HepG2 (cell line): ENCODE data around the gene MYL9. TPM values are rescaled to one million over a fixed set of nuclear protein-coding genes. Genes with fewer than 3 reads are reported as not detected.
A peak's percentile ranks its signal among the peaks of the same experiment; 100 is the strongest.

ENCODE experiments used
- ADNP ChIP-seq: sonication (generic); formaldehyde crosslinking; IDR thresholded peaks from 2 replicates; pipeline ENCODE4 v1.4.0; 2020; ENCODE audit warnings: missing genetic modification reagents
- ARNT2 ChIP-seq: sonication (generic); formaldehyde crosslinking; IDR thresholded peaks from 2 replicates; pipeline ENCODE4 v1.8.0; 2022; ENCODE audit warnings: mild to moderate bottlenecking, low read depth, missing genetic modification reagents, moderate library complexity
- FOSL2 ChIP-seq: sonication (generic); formaldehyde crosslinking; IDR thresholded peaks from 2 replicates; pipeline ENCODE4 v1.4.0; 2020; ENCODE audit warnings: missing genetic modification reagents
- HMGXB4 ChIP-seq, 2 experiments: sonication (generic) in 1 of 2; formaldehyde crosslinking in 1 of 2; IDR thresholded peaks; 2 replicates each; pipeline versions ENCODE4 v1.4.0 to v1.6.1; 2018 to 2020; ENCODE audit warnings: missing genetic modification reagents in 2 of 2, borderline replicate concordance in 1 of 2, low read depth in 1 of 2, mild to moderate bottlenecking in 1 of 2, missing biosample characterization in 1 of 2
- MBD4 ChIP-seq: IDR thresholded peaks from 2 replicates; pipeline ENCODE4 v1.6.1; 2012; ENCODE audit warnings: low read length, inconsistent platforms, borderline replicate concordance
- TCF12 ChIP-seq, 2 experiments: fragments of 450-650 bp in 1 of 2; sonication (generic) in 1 of 2; formaldehyde crosslinking in 1 of 2; IDR thresholded peaks; 2 replicates each; pipeline versions ENCODE4 v1.6.1 to v1.8.0; 2017 to 2022; ENCODE audit warnings: antibody characterized with exemption in 1 of 2, mild to moderate bottlenecking in 1 of 2, missing genetic modification reagents in 1 of 2, moderate library complexity in 1 of 2
- ZBTB3 ChIP-seq: sonication (generic); formaldehyde crosslinking; IDR thresholded peaks from 2 replicates; pipeline ENCODE4 v1.4.0; 2020; ENCODE audit warnings: low read depth, mild to moderate bottlenecking, moderate library complexity, missing genetic modification reagents, borderline replicate concordance
- ZNF138 ChIP-seq: sonication (generic); formaldehyde crosslinking; IDR thresholded peaks from 2 replicates; pipeline ENCODE4 v1.5.0; 2020; ENCODE audit warnings: mild to moderate bottlenecking, low read depth, missing genetic modification reagents
- ZNF367 ChIP-seq: sonication (generic); formaldehyde crosslinking; IDR thresholded peaks from 2 replicates; pipeline ENCODE4 v1.4.0; 2020; ENCODE audit warnings: missing genetic modification reagents, borderline replicate concordance
- ZNF644 ChIP-seq: IDR thresholded peaks from 2 replicates; pipeline ENCODE4 v1.6.1; 2016; ENCODE audit warnings: low read depth
- ZNF772 ChIP-seq: sonication (generic); formaldehyde crosslinking; IDR thresholded peaks from 2 replicates; pipeline ENCODE4 v1.5.0; 2020; ENCODE audit warnings: mild to moderate bottlenecking, missing genetic modification reagents
- ZNF781 ChIP-seq: sonication (generic); formaldehyde crosslinking; IDR thresholded peaks from 2 replicates; pipeline ENCODE4 v1.5.1; 2020; ENCODE audit warnings: borderline replicate concordance, mild to moderate bottlenecking, missing genetic modification reagents; ENCODE audit errors: not compliant biosample characterization
- polyA plus RNA-seq, 8 experiments: library from polyadenylated mRNA; depleted of rRNA in 3 of 8; stranded (reverse) in 7 of 8; unstranded in 1 of 8; fragments of >200 nt; fragmentation: Illumina TruSeq in 4 of 8; extraction: Trizol in 4 of 8; gene quantifications; 2 replicates each; pipeline versions ENCODE4 v1.2.1 to v1.2.3, GENCODE V29; 2011 to 2016; ENCODE audit warnings: low read depth in 4 of 8, missing spikeins in 1 of 8, mixed read lengths in 1 of 8; ENCODE audit not compliant: insufficient read depth in 1 of 8
- total RNA-seq, 5 experiments: library from RNA; depleted of rRNA; stranded (reverse); fragments of >200 nt; fragmentation: Illumina TruSeq; extraction: Trizol; gene quantifications; 2 replicates each; pipeline ENCODE4 v1.2.3, GENCODE V29; 2016; ENCODE audit warnings: low read depth in 1 of 5
- TF ChIP-seq, protein P1 (sequence below): sonication (generic); formaldehyde crosslinking; IDR thresholded peaks from 2 replicates; pipeline ENCODE4 v1.4.0; 2020; ENCODE audit warnings: missing genetic modification reagents
- TF ChIP-seq, protein P2 (sequence below): sonication (generic); formaldehyde crosslinking; IDR thresholded peaks from 2 replicates; pipeline ENCODE4 v1.4.0; 2020; ENCODE audit warnings: mild to moderate bottlenecking, missing genetic modification reagents
- TF ChIP-seq, protein P3 (sequence below): sonication (generic); formaldehyde crosslinking; IDR thresholded peaks from 2 replicates; pipeline ENCODE4 v1.4.0; 2020; ENCODE audit warnings: missing genetic modification reagents
- TF ChIP-seq, protein P4 (sequence below): sonication (generic); formaldehyde crosslinking; IDR thresholded peaks from 2 replicates; pipeline ENCODE4 v1.4.0; 2020; ENCODE audit warnings: missing genetic modification reagents, borderline replicate concordance

The MYL9 gene
- total and polyA plus RNA-seq, 2 of the 13 experiments (the other 11 are each of a cell fraction or from before 2014, with no cell fraction given) = 0.87 to 2.2 TPM

DNA sequence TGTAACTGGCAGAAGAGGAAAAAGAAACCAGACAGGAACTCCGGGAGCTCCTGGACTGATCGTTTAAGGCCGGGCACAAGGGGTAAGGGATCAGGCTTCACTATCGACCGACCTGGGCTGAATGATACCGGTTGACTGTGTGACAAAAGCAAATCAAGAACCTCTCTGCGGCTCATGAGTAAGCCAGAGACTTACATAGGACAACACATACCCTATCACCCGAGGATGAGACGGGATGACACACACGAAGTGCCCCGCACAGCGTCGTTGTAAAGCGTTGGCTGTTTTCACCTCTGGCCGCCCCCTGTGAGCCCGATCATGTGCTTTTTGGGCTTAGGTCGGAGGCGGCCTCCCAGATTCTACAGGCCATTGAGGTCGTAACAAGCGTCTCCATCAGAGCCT lies 31.4 kb downstream of the MYL9 start (continued):
- TF ChIP-seq, protein P1, sequence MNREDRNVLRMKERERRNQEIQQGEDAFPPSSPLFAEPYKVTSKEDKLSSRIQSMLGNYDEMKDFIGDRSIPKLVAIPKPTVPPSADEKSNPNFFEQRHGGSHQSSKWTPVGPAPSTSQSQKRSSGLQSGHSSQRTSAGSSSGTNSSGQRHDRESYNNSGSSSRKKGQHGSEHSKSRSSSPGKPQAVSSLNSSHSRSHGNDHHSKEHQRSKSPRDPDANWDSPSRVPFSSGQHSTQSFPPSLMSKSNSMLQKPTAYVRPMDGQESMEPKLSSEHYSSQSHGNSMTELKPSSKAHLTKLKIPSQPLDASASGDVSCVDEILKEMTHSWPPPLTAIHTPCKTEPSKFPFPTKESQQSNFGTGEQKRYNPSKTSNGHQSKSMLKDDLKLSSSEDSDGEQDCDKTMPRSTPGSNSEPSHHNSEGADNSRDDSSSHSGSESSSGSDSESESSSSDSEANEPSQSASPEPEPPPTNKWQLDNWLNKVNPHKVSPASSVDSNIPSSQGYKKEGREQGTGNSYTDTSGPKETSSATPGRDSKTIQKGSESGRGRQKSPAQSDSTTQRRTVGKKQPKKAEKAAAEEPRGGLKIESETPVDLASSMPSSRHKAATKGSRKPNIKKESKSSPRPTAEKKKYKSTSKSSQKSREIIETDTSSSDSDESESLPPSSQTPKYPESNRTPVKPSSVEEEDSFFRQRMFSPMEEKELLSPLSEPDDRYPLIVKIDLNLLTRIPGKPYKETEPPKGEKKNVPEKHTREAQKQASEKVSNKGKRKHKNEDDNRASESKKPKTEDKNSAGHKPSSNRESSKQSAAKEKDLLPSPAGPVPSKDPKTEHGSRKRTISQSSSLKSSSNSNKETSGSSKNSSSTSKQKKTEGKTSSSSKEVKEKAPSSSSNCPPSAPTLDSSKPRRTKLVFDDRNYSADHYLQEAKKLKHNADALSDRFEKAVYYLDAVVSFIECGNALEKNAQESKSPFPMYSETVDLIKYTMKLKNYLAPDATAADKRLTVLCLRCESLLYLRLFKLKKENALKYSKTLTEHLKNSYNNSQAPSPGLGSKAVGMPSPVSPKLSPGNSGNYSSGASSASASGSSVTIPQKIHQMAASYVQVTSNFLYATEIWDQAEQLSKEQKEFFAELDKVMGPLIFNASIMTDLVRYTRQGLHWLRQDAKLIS (CRISPR knock-in tag) = 0 out of 2 replicates have a peak, but pooled peaks have one; percentile 50
- TF ChIP-seq ARNT2 (CRISPR knock-in tag) = no peak
- no peak; the same call in 1 of the 2 replicates for TF ChIP-seq FOSL2
- TF ChIP-seq, protein P2, sequence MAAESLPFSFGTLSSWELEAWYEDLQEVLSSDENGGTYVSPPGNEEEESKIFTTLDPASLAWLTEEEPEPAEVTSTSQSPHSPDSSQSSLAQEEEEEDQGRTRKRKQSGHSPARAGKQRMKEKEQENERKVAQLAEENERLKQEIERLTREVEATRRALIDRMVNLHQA (CRISPR knock-in tag) = no peak
- TF ChIP-seq ADNP = no peak
- TF ChIP-seq, protein P3, sequence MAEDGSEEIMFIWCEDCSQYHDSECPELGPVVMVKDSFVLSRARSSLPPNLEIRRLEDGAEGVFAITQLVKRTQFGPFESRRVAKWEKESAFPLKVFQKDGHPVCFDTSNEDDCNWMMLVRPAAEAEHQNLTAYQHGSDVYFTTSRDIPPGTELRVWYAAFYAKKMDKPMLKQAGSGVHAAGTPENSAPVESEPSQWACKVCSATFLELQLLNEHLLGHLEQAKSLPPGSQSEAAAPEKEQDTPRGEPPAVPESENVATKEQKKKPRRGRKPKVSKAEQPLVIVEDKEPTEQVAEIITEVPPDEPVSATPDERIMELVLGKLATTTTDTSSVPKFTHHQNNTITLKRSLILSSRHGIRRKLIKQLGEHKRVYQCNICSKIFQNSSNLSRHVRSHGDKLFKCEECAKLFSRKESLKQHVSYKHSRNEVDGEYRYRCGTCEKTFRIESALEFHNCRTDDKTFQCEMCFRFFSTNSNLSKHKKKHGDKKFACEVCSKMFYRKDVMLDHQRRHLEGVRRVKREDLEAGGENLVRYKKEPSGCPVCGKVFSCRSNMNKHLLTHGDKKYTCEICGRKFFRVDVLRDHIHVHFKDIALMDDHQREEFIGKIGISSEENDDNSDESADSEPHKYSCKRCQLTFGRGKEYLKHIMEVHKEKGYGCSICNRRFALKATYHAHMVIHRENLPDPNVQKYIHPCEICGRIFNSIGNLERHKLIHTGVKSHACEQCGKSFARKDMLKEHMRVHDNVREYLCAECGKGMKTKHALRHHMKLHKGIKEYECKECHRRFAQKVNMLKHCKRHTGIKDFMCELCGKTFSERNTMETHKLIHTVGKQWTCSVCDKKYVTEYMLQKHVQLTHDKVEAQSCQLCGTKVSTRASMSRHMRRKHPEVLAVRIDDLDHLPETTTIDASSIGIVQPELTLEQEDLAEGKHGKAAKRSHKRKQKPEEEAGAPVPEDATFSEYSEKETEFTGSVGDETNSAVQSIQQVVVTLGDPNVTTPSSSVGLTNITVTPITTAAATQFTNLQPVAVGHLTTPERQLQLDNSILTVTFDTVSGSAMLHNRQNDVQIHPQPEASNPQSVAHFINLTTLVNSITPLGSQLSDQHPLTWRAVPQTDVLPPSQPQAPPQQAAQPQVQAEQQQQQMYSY (CRISPR knock-in tag) = no peak
- no peak for TF ChIP-seq ZNF367 (CRISPR knock-in tag)
- 0 out of 2 replicates have a peak, but pooled peaks have one; percentile 50 for TF ChIP-seq ZNF138 (CRISPR knock-in tag)
- 0 out of 2 replicates have a peak, but pooled peaks have one; percentile 3 for TF ChIP-seq ZNF644
- no peak for TF ChIP-seq TCF12 (IDR thresholded peaks at IDR 0.05)
- TF ChIP-seq TCF12 (CRISPR knock-in tag; IDR thresholded peaks at IDR 0.05) = no peak
- TF ChIP-seq MBD4 = no peak
- peak in 1 of 2 experiments; percentile 16; a peak in 2 of 4 replicates for TF ChIP-seq HMGXB4 (CRISPR knock-in tag; IDR thresholded peaks at IDR 0.05; ENCODE audit: borderline replicate concordance in 1 of 2, low read depth in 1 of 2)
- TF ChIP-seq, protein P4, sequence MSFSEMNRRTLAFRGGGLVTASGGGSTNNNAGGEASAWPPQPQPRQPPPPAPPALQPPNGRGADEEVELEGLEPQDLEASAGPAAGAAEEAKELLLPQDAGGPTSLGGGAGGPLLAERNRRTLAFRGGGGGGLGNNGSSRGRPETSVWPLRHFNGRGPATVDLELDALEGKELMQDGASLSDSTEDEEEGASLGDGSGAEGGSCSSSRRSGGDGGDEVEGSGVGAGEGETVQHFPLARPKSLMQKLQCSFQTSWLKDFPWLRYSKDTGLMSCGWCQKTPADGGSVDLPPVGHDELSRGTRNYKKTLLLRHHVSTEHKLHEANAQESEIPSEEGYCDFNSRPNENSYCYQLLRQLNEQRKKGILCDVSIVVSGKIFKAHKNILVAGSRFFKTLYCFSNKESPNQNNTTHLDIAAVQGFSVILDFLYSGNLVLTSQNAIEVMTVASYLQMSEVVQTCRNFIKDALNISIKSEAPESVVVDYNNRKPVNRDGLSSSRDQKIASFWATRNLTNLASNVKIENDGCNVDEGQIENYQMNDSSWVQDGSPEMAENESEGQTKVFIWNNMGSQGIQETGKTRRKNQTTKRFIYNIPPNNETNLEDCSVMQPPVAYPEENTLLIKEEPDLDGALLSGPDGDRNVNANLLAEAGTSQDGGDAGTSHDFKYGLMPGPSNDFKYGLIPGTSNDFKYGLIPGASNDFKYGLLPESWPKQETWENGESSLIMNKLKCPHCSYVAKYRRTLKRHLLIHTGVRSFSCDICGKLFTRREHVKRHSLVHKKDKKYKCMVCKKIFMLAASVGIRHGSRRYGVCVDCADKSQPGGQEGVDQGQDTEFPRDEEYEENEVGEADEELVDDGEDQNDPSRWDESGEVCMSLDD (CRISPR knock-in tag) = no peak
- no peak for TF ChIP-seq ZBTB3 (CRISPR knock-in tag)
- peak; percentile 94 for TF ChIP-seq ZNF781 (CRISPR knock-in tag)
- TF ChIP-seq ZNF772 (CRISPR knock-in tag) = peak; percentile 24
